Stimulated activated CD4-positive, alpha-beta T cell treated with anti-CD3 and anti-CD28 coated beads, Interleukin-1b, Interleukin-23, amount 100 ng/mL, for 24 hours (primary cell): ENCODE measurements around the gene CFAP161.

Experiments used
- DNase-seq, 4 experiments: peaks; one replicate each; pipeline ENCODE4 v3.0.0-alpha.2; 2020; ENCODE audit warnings: low read depth in 4 of 4, low spot score in 1 of 4

Gene CFAP161

DNA sequence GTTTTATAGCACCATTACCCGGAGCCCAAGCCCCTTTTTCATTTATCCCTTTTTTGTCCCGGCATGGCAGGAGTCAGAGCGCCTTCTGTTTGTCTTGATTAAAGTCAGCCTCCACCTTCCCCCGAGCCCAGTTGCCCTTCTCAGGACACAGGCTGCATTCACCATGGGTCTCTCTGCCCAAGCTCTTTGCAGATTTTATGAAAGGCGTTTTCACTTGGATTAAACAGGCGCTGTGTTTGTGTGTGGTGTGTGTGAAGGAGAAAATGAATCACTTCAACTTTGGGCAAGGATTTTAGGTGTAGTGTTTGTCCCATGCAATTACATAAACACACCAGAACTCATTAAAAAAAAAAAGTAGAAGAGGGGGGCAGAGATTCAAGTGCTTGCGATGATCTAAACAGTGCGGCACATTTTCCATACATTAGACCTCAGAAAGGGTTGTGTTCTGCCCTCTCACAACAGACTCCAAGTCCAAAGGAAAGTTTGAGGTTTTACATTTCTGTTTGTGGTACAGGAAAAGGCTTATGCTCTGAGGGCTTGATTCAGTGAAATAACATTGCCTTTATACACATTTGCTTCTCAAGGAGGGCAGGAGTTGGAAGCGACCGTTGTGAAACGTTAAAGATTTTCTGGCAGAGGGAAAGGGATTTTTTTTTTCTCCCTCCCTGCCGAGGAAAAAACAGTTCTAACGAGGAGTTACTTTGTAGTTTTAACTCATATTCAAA lies 48.1 kb downstream of the CFAP161 start:
- DNase-seq = no peak

DNA sequence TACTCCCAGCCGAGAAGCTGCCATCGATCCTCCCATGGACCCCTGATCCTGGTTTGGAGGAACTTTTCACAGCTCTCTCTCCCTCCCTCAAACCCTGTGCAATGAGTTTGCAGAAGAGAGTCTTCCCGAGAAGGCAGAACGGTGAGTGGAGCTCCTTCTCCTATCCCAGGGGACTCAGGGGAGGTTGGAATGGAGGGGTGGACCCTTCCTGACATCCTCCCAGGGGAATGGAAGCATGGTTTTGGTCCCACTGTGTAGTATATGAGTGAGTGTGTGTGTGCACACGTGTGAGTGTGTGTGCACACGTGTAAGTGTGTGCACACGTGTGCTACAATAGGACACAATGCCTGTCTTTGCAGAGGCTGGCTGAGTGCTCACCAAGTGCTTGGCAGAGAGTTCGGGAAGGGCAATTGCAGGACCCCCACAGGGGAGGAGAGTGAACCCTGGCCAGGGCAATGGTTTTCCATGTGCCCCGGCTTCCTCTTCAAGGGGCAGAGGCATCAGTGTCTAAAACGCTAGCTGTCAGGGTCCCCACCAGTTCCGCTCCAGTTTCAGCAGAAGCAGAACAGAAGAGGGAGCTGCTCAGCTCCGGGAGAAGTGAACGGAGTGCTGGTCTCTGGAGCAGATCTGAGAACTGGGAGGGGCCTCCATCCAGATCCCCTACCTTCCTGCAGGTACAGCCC lies 48.8 kb downstream of the CFAP161 start:
- no peak for DNase-seq

DNA sequence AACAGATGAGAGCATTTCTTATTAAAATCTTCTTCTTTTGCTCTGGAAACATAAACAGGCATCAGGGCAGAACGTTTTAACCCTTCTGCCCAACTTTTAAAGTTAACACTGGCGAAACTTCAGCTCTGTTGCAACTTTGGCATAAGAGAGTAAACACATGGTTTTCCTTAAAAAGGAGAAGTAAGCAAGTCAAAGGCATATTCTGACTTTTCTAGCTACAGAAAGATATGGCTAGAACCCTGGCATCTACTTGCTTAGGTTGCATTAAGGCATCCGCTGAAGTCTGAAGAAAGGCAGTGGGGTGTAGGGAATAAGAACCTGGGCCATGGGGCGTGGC lies 49.3 kb downstream of the CFAP161 start:
- no peak for DNase-seq

DNA sequence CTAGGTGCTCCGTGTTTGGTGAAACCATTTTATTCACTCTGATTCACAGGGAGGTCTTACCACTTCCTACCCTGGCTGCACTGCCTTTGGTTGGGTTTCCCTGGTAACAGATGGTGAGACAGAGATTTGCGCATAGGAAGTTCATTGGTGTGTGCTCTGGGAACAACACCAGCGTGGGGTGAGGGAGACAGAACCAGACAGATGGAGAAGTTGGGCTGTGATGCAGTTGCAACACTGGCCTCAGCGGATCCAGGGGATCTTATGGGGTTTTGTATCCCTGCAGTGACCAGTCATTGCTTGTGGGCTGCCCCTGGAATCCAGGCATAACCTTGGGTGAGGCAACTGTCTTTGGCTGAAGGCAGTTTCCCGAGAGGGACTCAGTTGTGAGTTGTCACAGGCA lies 50.1 kb downstream of the CFAP161 start:
- no peak for DNase-seq

DNA sequence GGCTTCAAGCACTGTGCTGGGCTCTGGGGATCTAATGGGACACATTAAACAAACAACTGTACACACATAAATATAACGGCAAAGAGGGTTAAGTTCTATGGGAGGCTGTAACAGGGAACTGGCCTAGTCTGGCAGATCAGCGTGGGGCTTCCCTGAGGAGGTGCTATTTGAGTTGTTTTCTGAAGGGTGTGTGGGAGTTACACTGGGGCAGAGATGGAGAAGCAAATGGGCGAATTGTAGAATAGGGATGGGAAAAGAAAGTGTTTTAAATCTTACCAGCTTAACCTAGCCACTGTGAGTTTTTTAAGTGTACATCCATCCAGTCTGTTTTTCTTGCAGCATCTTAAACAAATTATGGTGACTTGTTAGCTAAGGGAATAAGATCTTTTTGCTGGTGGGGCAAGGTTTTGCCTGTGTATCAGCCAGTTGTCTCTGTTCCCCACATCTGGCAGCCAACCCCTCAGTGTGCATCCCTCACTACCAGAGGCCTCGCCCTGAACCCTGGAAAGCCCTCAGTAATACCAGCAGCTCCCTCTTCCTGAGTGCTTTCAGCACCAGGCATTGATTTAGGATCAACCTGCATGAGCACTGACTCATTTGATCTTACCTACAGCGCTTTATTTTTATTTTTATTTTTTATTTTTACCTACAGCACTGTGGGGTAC lies 51.7 kb downstream of the CFAP161 start:
- DNase-seq = no peak

DNA sequence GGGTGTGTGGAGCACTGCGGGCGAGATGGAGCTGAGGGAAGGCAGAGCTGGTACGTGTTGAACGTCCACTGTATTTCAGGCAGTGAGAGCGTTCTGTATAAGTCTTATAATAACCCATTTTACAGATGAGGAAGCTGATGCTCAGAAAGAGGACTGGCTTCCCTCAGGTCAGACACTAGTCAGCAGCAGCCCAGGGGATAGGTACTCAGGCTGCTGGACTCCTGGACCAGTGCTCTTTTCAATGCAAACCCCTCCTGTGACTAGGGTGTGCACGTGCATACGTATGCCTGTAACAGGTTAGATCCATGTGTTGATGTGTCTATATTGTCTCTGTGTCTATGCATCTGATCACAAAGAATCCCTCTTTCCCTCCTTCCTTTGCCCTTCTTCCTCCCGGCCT lies 54.3 kb downstream of the CFAP161 start:
- no peak for DNase-seq

DNA sequence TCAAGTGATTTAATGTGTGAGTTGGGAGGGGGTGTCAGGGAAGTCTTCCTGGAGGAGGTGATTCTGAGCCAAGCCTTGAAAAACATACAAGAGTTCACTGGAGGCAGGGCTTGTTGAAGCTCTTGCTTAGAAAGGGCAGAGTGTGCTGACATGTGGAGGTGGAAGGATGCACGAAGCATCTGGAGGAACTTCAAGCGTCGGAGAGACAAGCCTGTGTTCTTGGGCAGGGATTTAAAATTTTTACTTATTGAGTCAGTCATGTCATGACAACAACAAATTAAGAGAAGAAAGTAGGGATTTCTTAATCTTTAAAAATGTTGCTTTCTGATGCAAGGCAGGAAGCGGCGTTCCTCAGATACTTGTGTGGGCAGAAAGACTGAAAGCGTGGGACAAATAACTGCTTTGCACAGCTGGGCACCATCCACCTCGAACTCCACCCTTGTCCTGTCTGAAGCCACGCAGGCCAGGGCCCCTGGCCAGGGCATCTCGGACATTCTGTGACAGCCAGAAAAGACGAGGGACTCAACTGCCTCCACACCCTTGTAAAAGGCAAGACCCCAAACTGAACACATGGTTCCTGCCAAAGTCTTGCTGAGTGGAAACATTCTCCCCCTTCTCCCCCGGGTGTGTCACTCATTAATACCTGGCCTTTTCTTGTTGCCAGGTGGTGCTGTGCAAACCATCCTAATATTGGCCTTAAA lies 55.7 kb downstream of the CFAP161 start:
- no peak for DNase-seq

DNA sequence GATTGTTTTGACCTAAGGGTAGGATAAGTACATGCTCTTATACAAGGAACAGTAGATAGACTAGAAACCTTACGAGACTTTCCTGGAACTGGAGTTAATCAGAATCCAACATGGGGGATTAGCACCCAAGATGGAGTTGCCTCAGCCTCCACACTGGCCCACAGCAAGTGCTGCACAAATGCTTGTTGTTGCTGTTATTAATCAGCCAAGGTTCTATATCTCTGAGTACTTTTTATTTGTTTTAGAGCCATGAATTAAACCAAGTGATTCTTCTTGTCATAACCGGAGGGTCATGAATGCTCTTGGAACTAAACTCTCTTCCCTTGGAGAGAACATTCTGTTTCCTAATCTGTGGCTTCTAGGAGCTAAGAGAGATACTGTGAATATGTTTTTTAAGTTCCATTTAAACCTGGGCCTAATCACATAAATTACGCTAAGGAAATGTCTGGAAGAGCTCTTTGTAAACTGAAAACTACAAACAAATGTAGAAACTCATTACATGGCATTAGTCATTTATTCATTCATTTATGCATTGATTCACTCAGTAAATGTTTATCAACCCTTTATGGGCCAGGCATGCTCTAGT lies 56.9 kb downstream of the CFAP161 start:
- DNase-seq = no peak

DNA sequence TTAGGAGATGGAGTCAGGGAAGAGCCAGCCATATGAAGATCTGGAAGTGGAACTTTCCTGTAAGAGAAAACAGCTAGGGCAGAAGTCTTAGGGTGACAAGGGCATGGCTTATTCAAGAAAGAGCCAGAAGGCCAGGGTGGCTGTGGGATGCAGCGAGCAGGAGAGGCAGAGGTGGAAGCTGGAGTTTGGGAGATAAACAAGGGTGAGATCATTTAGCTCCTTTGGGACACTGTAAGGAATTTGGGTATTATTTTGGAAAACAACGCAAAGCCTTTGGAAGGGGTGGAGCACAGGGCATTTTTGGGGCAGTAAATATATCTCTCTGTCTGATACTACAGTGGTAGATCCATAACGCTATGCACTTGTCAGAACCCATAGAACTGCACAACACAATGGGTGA lies 57.6 kb downstream of the CFAP161 start:
- no peak for DNase-seq

DNA sequence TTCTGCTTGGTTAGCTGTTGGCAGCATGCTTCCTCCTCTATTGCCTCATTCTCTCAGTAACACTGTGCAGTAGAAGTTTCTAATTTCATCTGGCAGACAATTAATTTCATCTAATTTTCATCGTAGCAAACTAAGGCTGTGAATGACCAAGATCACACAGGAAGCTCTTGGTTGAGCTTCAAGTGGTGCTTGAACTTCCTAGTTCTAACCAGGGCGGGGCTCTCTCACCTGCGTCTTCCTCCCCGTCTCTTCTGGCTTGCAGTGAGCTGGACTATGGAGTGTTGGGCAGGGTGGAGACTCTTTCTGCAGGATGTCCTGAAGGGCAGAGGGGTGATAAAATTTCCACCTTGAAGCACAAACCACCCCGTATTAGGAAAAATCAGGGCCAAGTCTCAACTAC lies 60.7 kb downstream of the CFAP161 start:
- no peak for DNase-seq

DNA sequence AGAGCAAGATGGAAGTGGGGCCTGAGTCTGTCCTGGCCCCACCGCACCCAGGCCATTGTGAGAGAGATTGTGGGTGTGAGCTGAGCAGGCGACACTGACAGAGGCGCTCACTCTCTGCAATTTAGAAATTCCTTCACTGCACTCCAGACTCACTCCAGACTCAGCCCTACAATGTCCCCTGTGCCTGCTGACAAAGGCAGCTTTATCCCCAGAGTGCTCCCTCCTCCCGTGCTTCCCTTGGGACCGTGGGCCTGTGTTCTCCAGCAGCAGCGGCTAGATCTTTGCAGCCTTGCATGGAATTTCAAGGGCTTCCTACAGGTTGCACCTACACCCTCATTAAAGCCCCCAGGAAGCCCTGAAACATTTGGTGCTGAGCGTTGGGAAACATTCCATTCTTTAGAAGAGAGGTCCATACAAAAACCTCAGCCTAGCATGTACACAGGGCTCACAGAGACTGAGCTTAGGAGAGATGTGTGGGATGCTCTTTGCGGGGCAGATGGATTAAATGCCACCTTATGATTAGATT lies 61.3 kb downstream of the CFAP161 start:
- no peak for DNase-seq

DNA sequence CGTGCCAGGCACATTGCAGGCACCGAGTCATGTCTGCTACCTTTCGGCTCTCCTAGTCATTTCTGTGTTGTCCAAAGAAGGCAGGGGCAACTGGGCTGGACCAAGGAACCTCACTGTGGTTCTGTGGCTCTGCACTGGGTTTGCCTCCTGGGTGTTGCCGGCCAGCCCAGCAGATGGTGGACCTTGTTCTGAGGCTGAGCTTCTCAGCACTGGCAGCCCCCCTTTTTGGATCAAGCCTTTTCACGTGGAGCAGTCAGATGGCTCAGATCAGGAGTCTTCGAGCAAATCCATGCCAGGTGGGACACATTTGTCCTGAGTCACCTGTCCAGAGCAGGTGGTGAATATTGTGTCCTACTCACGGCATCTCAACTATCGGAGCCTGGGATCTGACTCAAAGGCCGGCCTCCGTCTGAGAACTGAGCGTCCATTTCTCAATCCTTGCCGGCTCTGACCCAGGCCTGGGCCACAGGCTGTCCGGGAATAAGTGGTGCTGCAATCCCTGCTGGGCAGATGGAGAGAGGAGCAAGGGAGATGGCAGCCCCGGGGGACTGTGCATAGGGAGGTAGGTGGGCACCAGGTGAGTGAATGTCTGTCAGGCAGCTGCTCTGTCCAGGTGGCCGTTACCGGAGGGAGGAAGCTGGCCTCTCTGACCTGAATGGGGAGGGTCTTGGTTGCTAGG lies 62.6 kb downstream of the CFAP161 start, which contains the start of gene IL16:
TSS of gene IL16 (plus strand) at position 304 of the 679 bp plus-strand sequence. CDS start 28,521 bp downstream, outside the sequence.
- DNase-seq = no peak

DNA sequence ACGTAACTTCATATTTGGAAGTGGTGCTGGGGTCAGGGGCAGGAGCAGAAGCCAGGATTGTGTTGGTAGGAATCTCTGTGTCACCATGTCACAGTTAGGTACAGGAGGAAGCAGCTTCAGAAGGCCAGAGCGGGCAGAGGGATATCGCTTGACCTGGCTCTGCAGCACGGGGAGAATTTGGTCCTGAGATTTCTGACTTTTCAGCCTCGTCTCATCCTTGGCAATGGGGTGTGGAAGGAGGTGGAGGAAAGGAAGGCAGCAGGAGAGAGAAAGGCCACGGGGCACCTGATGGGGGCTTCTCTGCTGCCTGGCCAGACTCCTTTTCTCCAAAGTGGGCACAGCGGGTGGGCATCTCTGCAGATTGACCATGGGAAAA lies 63.2 kb downstream of the CFAP161 start:
- DNase-seq = no peak

DNA sequence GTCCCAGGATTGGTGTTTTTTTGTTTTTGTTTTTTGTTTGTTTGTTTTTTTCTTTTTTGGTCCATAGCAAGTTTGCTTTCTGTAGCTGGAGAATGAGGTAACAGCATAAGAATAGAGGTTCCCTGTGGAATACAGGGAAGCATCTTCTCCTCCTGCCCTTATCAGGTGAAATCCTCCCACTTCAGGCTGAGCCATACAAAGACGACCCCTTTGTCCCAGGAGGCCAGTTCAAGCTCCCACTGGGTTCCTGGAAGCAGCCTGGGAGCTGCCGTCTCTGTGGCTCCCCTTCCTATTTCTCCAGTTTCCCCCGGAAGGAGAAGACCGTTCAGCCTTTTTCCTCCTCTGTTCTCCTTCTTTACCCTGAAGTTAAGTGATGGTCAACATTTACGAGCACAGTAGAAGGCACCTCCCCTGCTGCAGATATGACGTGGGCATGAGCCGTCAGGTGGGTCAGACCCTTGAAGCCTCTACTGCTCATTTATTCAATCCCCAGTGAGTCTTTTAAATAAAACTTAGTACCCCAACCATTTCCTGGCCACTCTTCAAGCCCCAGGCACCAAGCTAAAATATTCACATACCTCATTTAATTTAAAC lies 63.7 kb downstream of the CFAP161 start:
- DNase-seq = no peak
